ENCODE data around the gene THAP7.

GRCh38 chr22:21009638-21010425, 7.9 kb upstream of the THAP7 start:
- no peak for TF ChIP-seq CTCF (IDR thresholded peaks at IDR 0.05; ENCODE audit: extremely low read depth in 1 of 2, insufficient read depth in 1 of 2, low read depth in 1 of 2, low read length in 2 of 2)
- TF ChIP-seq POLR2A (IDR thresholded peaks at IDR 0.05; ENCODE audit: low read depth, low read length), result no peak

Data from endothelial cell of umbilical vein (primary cell).